RWPE2 (cell line): Measurements from ENCODE around the gene RAC2.

Experiments
- ATAC-seq: fragments of 200-7000 bp; cut with Tn5 transposase; 3 replicates; pipeline ENCODE4 v1.9.1; 2021; ENCODE audit warnings: low read depth
- DNase-seq: peaks from one replicate; pipeline ENCODE4 v3.0.0-alpha.2; 2020; ENCODE audit warnings: low spot score
- H3K27ac ChIP-seq: fragments of 450-650 bp; 2 replicates; pipeline ENCODE4 v1.5.1; 2017; ENCODE audit warnings: mild to moderate bottlenecking; ENCODE audit not compliant: poor library complexity, severe bottlenecking
- H3K27me3 ChIP-seq: fragments of 250-450 bp; sonication (Bioruptor Pico); 2 replicates; pipeline ENCODE4 v1.5.1; 2021; ENCODE audit warnings: mild to moderate bottlenecking, moderate library complexity; ENCODE audit not compliant: insufficient read depth, poor library complexity, severe bottlenecking
- H3K36me3 ChIP-seq: fragments of 250-450 bp; sonication (Bioruptor Pico); 2 replicates; pipeline ENCODE4 v1.5.1; 2020; ENCODE audit warnings: low read depth, mild to moderate bottlenecking, moderate library complexity
- H3K4me1 ChIP-seq: fragments of 250-450 bp; sonication (Bioruptor Pico); 2 replicates; pipeline ENCODE4 v1.5.1; 2021; ENCODE audit warnings: mild to moderate bottlenecking, moderate library complexity; ENCODE audit not compliant: insufficient read depth, poor library complexity, severe bottlenecking
- H3K4me3 ChIP-seq: fragments of 250-450 bp; sonication (Bioruptor Pico); 2 replicates; pipeline ENCODE4 v1.5.1; 2021; ENCODE audit warnings: mild to moderate bottlenecking, moderate library complexity; ENCODE audit not compliant: severe bottlenecking
- H3K9me3 ChIP-seq: fragments of 250-450 bp; sonication (Bioruptor Pico); 2 replicates; pipeline ENCODE4 v1.5.1; 2021; ENCODE audit warnings: mild to moderate bottlenecking, moderate library complexity; ENCODE audit not compliant: severe bottlenecking
- CTCF ChIP-seq: fragments of 450-650 bp; IDR thresholded peaks from one replicate; pipeline ENCODE4 v1.5.1; 2017; ENCODE audit warnings: mild to moderate bottlenecking, moderate library complexity; ENCODE audit not compliant: poor library complexity, severe bottlenecking

RAC2 gene

GRCh38 chr22:37221424-37222333, 22.4 kb downstream of the RAC2 start:
- TF ChIP-seq CTCF, result no peak
- Histone ChIP-seq H3K9me3 (no peaks in the 10 kb centered on the region), H3K27me3 (no peaks in the 10 kb centered on the region), H3K4me3 (no peak overlapping the region), H3K36me3 (peaks cover 13% of the 10 kb centered on the region), H3K27ac (no peak overlapping the region), H3K4me1 (no peaks in the 10 kb centered on the region)
- DNase-seq (no peak), ATAC-seq (no peak)

- no peak for DNase-seq
- no peak for TF ChIP-seq CTCF
- no peak for ATAC-seq
- Histone ChIP-seq H3K27me3 (no peaks in the 10 kb centered on the region), H3K4me3 (no peak overlapping the region), H3K27ac (no peak overlapping the region), H3K4me1 (no peaks in the 10 kb centered on the region), H3K9me3 (no peaks in the 10 kb centered on the region), H3K36me3 (peaks cover 10% of the 10 kb centered on the region; the same call in 1 of the 2 replicates)
Observed at GRCh38 chr22:37220543-37220981, 23.5 kb downstream of the RAC2 start.

GRCh38 chr22:37219533-37219932, 24.5 kb downstream of the RAC2 start:
- TF ChIP-seq CTCF, result no peak
- ATAC-seq, result no peak
- H3K36me3 ChIP-seq, result peaks cover 2% of the 10 kb centered on the region; the same call in 1 of the 2 replicates

GRCh38 chr22:37218771-37219411, 25.2 kb downstream of the RAC2 start:
- Histone ChIP-seq H3K4me1 (no peaks in the 10 kb centered on the region), H3K4me3 (no peak overlapping the region), H3K36me3 (no peaks in the 10 kb centered on the region)

More at GRCh38 chr22:37219533-37219932, 24.5 kb downstream of the RAC2 start:
- Histone ChIP-seq H3K27me3 (no peaks in the 10 kb centered on the region), H3K9me3 (no peaks in the 10 kb centered on the region), H3K27ac (no peak overlapping the region), H3K4me3 (no peak overlapping the region), H3K4me1 (no peaks in the 10 kb centered on the region)
- DNase-seq, result no peak

More at GRCh38 chr22:37218771-37219411, 25.2 kb downstream of the RAC2 start:
- Histone ChIP-seq H3K9me3 (no peaks in the 10 kb centered on the region), H3K27me3 (no peaks in the 10 kb centered on the region), H3K27ac (no peak overlapping the region)
- ATAC-seq, result no peak; the same call in 2 of the 3 replicates
- no peak for DNase-seq
- no peak for TF ChIP-seq CTCF
